GM12892 (cell line): Measurements from ENCODE around the gene SGIP1.

ENCODE experiments used
- POLR2A ChIP-seq: IDR thresholded peaks from 2 replicates; pipeline ENCODE4 v1.6.1; 2011; ENCODE audit warnings: low read depth, low read length, control low read depth
- POLR2AphosphoS5 ChIP-seq: IDR thresholded peaks from 2 replicates; pipeline ENCODE4 v1.6.1; 2011; ENCODE audit warnings: low read depth, low read length, control low read depth
- TAF1 ChIP-seq: IDR thresholded peaks from 2 replicates; pipeline ENCODE4 v1.6.1; 2011; ENCODE audit warnings: low read depth, mild to moderate bottlenecking, control low read depth, low read length, borderline replicate concordance

GRCh38 chr1:66633159-66633558 lies 99.2 kb downstream of the SGIP1 start:
- no peak for TF ChIP-seq POLR2A
- TF ChIP-seq POLR2AphosphoS5: no peak
- TF ChIP-seq TAF1: no peak
